HepG2 (cell line): ENCODE results near the gene SMIM9. TPM values are rescaled to one million over a fixed set of nuclear protein-coding genes. Genes with fewer than 3 reads are reported as not detected.
A peak's percentile ranks its signal among the peaks of the same experiment; 100 is the strongest.

ENCODE experiments used
- ATAC-seq: fragments of 200-7000 bp; cut with Tn5 transposase; 3 replicates; pipeline ENCODE4 v1.9.1; 2020; ENCODE audit warnings: mild to moderate bottlenecking, moderate library complexity
- BruUV-seq: library from RNA; stranded (reverse); fragments of 400-500 nt; replicated peaks from 2 replicates; lab custom pipeline; 2021; lab: Mats Ljungman, UMichigan
- CTCF ChIA-PET: fragments of 300-600 bp; formaldehyde crosslinking; extraction: SDS; loops from one replicate; lab custom pipeline; 2021; ENCODE audit warnings: low total read pairs, inconsistent platforms, low intra/inter-chr PET ratio; lab: Yijun Ruan, JAX
- POLR2A ChIA-PET: fragments of 350-600 bp; sonication (Branson Sonifier 250); formaldehyde crosslinking; loops from one replicate; lab custom pipeline; 2020; ENCODE audit warnings: antibody characterized with exemption, inconsistent platforms; lab: Yijun Ruan, JAX
- DNase-seq: peaks from one replicate; pipeline ENCODE4 v3.0.0-alpha.2; 2015; ENCODE audit warnings: low spot score
- FAIRE-seq: peaks from 3 replicates; lab custom pipeline; 2011; peaks lifted over from hg19 to GRCh38; lab: Jason Lieb, UNC
- H2AFZ ChIP-seq: one replicate; pipeline ENCODE4 v1.6.1; 2011; ENCODE audit warnings: low read length, inconsistent platforms
- H3K27ac ChIP-seq: fragments of 300-600 bp; 3 replicates; pipeline ENCODE4 v1.8.0; 2011; ENCODE audit warnings: mixed run types, mild to moderate bottlenecking, mixed read lengths, low read length, inconsistent platforms; ENCODE audit not compliant: insufficient read depth; ENCODE audit errors: extremely low read length
- H3K27me3 ChIP-seq, 2 experiments: fragments of 200-600 bp in 1 of 2; 2 replicates in 1 of 2; 3 replicates in 1 of 2; pipeline versions ENCODE4 v1.6.0 to v1.8.0; 2011; ENCODE audit warnings: low read length in 2 of 2, mild to moderate bottlenecking in 2 of 2, moderate library complexity in 2 of 2, inconsistent platforms in 1 of 2; ENCODE audit not compliant: insufficient read depth in 2 of 2, control insufficient read depth in 1 of 2
- H3K36me3 ChIP-seq, 2 experiments: fragments of 200-600 bp in 1 of 2; replicated peaks in 1 of 2; 2 replicates in 1 of 2; 3 replicates in 1 of 2; pipeline versions ENCODE4 v1.5.1 to v1.8.0; 2011; ENCODE audit warnings: low read length in 2 of 2, inconsistent platforms in 1 of 2; ENCODE audit not compliant: insufficient read depth in 2 of 2, control insufficient read depth in 1 of 2
- H3K4me1 ChIP-seq: 2 replicates; pipeline ENCODE4 v1.5.1; 2012; ENCODE audit warnings: low read length, inconsistent platforms; ENCODE audit not compliant: insufficient read depth
- H3K4me2 ChIP-seq: 2 replicates; pipeline ENCODE4 v1.6.0; 2011; ENCODE audit warnings: low read depth, low read length, inconsistent platforms
- H3K4me3 ChIP-seq, 3 experiments: fragments of 200-600 bp in 1 of 3; sonication (generic), shearing (Covaris generic) in 1 of 3; replicated peaks in 1 of 3; 2 replicates each; pipeline ENCODE4 v1.5.1; 2011 to 2016; ENCODE audit warnings: low read length in 3 of 3, inconsistent platforms in 2 of 3, low read depth in 2 of 3, mild to moderate bottlenecking in 2 of 3, control low read depth in 1 of 3, mixed read lengths in 1 of 3; ENCODE audit not compliant: insufficient read depth in 1 of 3
- H3K79me2 ChIP-seq: one replicate; pipeline ENCODE4 v1.6.1; 2011; ENCODE audit warnings: low read length, inconsistent platforms; ENCODE audit not compliant: insufficient read depth
- H3K9ac ChIP-seq: 2 replicates; pipeline ENCODE4 v1.6.0; 2011; ENCODE audit warnings: mild to moderate bottlenecking, low read depth, low read length, inconsistent platforms; ENCODE audit not compliant: insufficient read depth
- H3K9me3 ChIP-seq: 2 replicates; pipeline ENCODE4 v1.5.1; 2012; ENCODE audit warnings: mild to moderate bottlenecking, low read length
- H4K20me1 ChIP-seq: 2 replicates; pipeline ENCODE4 v1.6.0; 2011; ENCODE audit warnings: inconsistent platforms, mild to moderate bottlenecking, low read length, moderate library complexity; ENCODE audit not compliant: insufficient read depth
- CSRNP2 ChIP-seq: sonication (generic); formaldehyde crosslinking; conservative IDR thresholded peaks from 2 replicates; pipeline ENCODE4 v1.8.0; 2022; ENCODE audit warnings: low read depth, missing genetic modification reagents
- MTF1 ChIP-seq: sonication (generic); formaldehyde crosslinking; IDR thresholded peaks from 2 replicates; pipeline ENCODE4 v1.5.0; 2020; ENCODE audit warnings: missing genetic modification reagents
- RCOR2 ChIP-seq: IDR thresholded peaks from 2 replicates; pipeline ENCODE4 v1.6.1; 2016; ENCODE audit warnings: missing biosample characterization, missing genetic modification reagents
- ZNF275 ChIP-seq: sonication (generic); formaldehyde crosslinking; IDR thresholded peaks from 2 replicates; pipeline ENCODE4 v1.8.0; 2022; ENCODE audit warnings: missing genetic modification reagents, mild to moderate bottlenecking, inconsistent platforms, borderline replicate concordance
- ZUFSP ChIP-seq: sonication (generic); formaldehyde crosslinking; IDR thresholded peaks from 2 replicates; pipeline ENCODE4 v1.9.0; 2021; ENCODE audit warnings: missing genetic modification reagents, mild to moderate bottlenecking, borderline replicate concordance
- whole genome bisulfite sequencing: methylation state at CpG from one replicate; pipeline ENCODE4 v1.1.6; 2017; ENCODE audit warnings: low lambda C conversion rate; 5-methylcytosine and 5-hydroxymethylcytosine counted together
- in situ Hi-C: cut with HindIII; loops from 2 replicates; pipeline ENCODE4 v1.10.0; 2017; ENCODE audit warnings: low pct_unique_long_range_greater_than_20kb; ENCODE audit not compliant: extremely low pct_ligation_motif_present
- intact Hi-C: fragments of 100-400 bp; cut with micrococcal nuclease; formaldehyde crosslinking; loops from one replicate; pipeline ENCODE4 v1.10.0; 2022; ENCODE audit not compliant: unreplicated experiment
- polyA plus RNA-seq, 8 experiments: library from polyadenylated mRNA; depleted of rRNA in 3 of 8; stranded (reverse) in 7 of 8; unstranded in 1 of 8; fragments of >200 nt; fragmentation: Illumina TruSeq in 4 of 8; extraction: Trizol in 4 of 8; gene quantifications; 2 replicates each; pipeline versions ENCODE4 v1.2.1 to v1.2.3, GENCODE V29; 2011 to 2016; ENCODE audit warnings: low read depth in 4 of 8, missing spikeins in 1 of 8, mixed read lengths in 1 of 8; ENCODE audit not compliant: insufficient read depth in 1 of 8
- total RNA-seq, 5 experiments: library from RNA; depleted of rRNA; stranded (reverse); fragments of >200 nt; fragmentation: Illumina TruSeq; extraction: Trizol; gene quantifications; 2 replicates each; pipeline ENCODE4 v1.2.3, GENCODE V29; 2016; ENCODE audit warnings: low read depth in 1 of 5

SMIM9 gene
- total and polyA plus RNA-seq, 2 of the 13 experiments (the other 11 are each of a cell fraction or from before 2014, with no cell fraction given): not detected

- in situ Hi-C loops: no loop called here
- H3K9me3 ChIP-seq: no peaks in the 10 kb centered on the region
- H4K20me1 ChIP-seq: no peaks in the 10 kb centered on the region; the same call in 1 of the 2 replicates
- H3K9ac ChIP-seq: no peak overlapping the region
- no peaks in the 10 kb centered on the region for H3K79me2 ChIP-seq
- ChIA-PET CTCF (no interaction called here), POLR2A (no interaction called here)
- H3K27me3 ChIP-seq: 0 out of 5 replicates have a peak, but pooled peaks cover 0 to 4% of the 10 kb centered on the region in 2 experiments
- no peak overlapping the region for H3K27ac ChIP-seq
- peaks cover 71% of the 10 kb centered on the region for H3K4me1 ChIP-seq
- H3K4me3 ChIP-seq: no peak overlapping the region
- no peak for FAIRE-seq
- no peak for DNase-seq
- intact Hi-C loops: no loop called here
- no TSS peak for BruUV-seq
- 78% methylated on average over 2 of the region's 2 CpGs for WGBS
- H2AFZ ChIP-seq: no peak overlapping the region
- ATAC-seq: no peak
- peak overlapping the region; percentile 39; the same call in 1 of the 2 replicates for H3K4me2 ChIP-seq
- no peak for TF ChIP-seq RCOR2 (CRISPR knock-in tag)
- TF ChIP-seq CSRNP2 (CRISPR knock-in tag): no peak
- no peak for TF ChIP-seq ZNF275 (CRISPR knock-in tag)
- TF ChIP-seq MTF1 (CRISPR knock-in tag): no peak
- TF ChIP-seq ZUFSP (CRISPR knock-in tag): no peak
- TF ChIP-seq, all 625 proteins: peak for 0
- H3K36me3 ChIP-seq: no peaks in the 10 kb centered on the region
These were observed 31.5 kb downstream of the SMIM9 start for GRCh38 chrX:154802947-154803346.
